ACHN (cell line): Measurements from ENCODE around the gene SUSD3.

Experiments
- DNase-seq: peaks from one replicate; pipeline ENCODE4 v3.0.0-alpha.2; 2015
- in situ Hi-C: cut with HindIII; loops from 2 replicates; pipeline ENCODE4 v1.10.0; 2017; ENCODE audit warnings: low sequenced_read_pairs, low pct_ligation_motif_present, low pct_unique_long_range_greater_than_20kb

SUSD3 gene

DNA sequence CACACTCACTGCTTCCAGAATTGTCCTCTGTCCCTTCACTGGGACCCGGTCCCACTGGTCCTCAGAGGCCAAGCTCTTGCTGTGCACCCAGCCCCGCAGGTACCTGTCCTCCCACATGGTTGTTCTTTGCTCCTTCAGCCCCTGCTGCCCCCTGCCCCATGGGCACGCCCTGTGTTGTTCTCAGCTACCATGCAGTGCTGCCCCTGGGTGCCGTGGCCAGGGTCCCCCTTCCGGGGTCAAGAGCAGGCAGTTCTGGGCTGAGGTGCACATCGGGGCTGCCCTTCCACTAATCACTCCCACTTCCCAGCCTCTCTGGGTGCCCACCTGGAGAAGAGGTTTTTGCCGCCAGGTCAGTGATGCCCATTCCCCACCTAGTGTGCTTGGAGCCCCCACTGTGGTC is 31.9 kb upstream of the SUSD3 start:
- in situ Hi-C loops, result no loop called here
- no peak for DNase-seq

DNA sequence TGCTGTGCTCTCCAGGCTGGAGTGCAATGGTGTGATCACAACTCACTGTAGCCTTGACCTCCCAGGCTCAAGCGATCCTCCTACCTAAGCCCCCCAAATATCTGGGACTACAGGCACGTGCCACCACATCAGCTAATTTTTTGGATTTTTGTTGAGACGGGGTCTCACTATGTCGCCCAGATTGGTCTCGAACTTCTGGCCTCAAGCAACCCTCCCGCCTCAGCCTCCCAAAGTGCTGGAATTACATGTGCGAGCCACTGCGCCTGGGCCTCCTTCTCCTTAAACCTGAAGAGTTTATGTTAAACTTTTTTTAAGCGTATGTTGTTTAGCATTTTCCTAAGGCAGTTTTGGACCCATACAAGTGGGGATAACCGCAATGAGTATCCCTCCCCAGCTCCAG is 30.8 kb upstream of the SUSD3 start:
- in situ Hi-C loops, result no loop called here
- DNase-seq, result no peak

DNA sequence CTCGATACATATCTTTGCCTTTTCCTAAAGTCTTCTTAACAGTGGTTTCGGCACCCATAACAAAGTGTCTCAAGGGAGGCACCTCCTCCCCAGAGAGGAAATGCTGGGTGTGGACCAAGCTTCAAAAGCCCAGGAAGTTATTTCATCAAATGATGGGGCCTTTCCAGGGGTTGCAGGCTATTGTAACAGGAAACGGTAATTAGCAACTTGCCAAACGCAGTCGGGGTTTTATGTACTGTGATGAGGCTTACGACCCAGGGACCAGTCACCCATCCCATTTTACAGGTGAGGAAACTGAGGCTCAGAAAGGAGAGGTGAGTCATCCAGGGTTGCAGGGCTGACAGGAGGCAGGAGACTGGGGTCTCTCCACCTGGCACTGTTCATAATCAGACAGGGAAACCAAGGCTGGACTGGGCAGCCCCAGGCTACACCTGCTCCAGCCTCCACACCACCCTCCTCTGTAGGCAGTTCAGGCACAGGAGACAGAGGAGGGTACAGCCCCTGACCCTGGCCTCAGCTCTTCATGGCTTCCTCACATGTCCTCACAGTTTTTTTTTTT is 30.0 kb upstream of the SUSD3 start:
- in situ Hi-C loops, result no loop called here
- DNase-seq, result no peak

DNA sequence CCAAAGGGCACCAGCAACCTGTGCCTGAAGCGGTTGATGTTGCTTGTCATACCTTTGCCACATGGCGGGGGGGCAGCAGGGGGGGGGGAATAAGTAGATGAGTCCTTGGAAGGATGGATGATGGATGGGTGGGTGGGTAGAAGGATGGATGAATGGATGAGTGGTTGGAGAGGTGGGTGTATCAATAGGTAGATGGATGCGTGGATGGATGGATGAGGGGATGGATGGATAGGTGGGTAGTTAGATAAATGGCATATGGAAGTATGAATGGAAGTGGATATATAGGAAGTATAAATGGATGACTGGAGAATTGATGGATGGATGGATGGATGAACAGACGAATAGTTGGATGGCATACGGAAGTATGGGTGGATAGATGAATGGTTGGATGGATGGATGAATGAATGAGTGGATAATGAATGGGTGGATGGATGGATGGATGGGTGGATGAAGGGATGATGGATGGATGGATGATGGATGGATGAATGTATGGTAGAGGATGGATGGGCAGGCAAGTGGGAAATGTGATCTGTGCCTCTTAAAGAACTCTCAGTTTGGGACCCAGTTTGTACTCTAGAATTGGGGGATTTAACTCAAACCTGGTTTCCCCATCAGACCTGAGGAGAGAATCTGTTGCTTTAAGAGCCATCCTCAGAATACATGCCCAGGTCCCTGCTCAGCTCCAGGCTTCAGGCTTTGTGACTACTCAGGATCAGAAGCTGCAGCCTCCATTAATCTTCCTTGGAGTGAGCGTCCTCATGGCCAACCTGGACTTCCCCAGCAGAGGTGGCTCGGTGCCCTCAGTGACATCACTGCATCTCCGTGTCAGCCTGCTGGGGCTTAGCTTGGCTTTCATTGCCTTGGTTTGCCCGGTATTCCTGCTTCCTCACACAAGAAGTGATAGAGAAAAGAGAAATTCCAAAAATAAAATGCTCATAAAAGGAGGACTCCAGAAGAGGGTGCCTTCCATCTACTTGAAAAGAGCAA is 27.6 kb upstream of the SUSD3 start:
- DNase-seq, result no peak
- in situ Hi-C loops, result no loop called here

DNA sequence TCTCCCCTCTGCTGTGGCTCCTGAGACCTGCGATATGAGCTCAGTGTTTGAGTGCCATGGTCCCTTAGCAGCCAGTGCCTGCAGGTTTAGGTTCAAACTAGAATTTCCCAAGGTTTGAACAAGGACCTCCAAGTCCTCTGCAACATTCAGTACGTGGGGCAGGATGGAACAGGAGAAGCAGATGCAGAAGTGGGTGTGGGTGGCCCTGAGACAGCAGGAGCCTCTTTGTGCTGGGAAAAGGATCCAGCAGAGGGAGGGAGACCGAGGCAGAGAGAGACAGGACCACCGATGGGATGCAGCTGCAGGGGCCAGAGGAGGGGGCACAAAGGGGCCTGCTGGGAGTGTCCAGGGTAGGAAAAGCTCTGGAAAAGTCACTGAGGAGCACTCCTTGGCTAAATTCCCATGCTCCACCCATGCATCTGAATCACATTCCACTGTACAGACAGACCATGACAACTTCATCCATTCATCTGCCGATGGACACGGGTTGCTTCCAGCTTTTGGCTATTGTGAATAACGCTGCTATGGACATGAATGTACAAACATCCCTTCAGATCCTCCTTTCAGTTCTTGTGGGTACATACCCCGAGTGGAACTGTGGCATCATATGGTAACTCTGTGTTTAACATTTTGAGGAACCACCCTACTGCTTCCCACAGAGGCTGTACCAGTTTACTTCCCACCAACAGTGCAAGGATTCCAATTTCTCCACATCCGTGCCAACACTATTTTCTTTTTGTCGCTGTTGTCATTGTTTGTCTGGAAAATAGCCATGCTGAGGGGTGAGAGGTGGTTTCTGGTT is 26.7 kb upstream of the SUSD3 start:
- no peak for DNase-seq
- in situ Hi-C loops, result no loop called here

DNA sequence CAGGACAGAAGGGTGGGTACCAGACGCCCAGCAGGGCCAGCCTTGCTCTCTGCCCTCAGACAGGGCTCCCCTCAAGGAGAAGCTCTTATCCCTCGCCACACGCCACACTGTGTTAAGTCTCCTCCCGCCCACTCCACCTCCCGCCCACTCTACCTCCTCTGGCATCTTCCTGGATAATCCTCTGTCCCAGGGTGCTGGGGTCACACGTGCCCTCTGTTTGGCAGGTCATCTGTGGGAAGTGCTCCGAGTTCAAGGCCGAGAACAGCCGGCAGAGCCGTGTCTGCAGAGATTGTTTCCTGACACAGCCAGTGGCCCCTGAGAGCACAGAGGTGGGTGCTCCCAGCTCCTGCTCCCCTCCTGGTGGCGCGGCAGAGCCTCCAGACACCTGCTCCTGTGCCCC is 26.0 kb upstream of the SUSD3 start:
- no peak for DNase-seq
- in situ Hi-C loops, result no loop called here

DNA sequence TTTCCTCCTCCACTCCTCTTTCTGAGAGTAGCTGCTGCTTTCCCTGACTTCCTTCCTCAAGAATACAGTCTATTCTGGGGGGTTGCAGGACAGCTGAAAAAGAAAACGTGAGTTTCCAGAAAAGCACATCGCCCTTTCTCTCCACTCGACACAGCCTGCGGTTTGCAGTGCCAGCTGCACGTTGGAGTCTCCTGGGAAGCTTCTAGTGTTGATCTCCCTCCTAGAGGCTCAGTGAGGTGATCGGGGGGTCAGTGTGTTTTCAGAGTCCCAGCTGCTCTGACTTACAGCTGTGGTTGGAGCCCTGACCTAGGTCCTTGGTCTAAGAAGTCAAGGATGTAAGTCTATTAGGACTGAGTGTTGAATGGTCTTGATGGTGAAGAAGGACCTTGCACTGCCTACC is 25.0 kb upstream of the SUSD3 start:
- in situ Hi-C loops, result no loop called here
- DNase-seq, result no peak

DNA sequence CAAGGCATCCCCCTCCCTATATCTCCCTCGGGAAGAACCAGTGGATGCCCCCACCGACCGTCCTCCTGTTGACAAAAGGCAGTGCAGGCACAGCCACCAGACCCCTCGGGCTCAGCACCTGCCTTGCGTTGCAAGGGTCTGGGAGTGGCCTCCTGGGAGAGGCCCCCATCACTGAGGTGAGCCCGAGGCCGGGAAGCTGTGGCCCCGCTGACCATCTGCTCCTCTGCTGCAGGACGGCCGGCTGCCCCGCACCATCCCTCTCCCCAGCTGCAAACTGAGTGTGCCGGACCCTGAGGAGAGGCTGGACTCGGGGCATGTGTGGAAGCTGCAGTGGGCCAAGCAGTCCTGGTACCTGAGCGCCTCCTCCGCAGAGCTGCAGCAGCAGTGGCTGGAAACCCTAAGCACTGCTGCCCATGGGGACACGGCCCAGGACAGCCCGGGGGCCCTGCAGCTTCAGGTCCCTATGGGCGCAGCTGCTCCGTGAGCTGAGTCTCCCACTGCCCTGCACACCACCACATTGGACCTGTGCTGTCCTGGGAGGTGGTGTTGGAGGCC is 23.3 kb upstream of the SUSD3 start:
- no peak for DNase-seq
- in situ Hi-C loops, result no loop called here

DNA sequence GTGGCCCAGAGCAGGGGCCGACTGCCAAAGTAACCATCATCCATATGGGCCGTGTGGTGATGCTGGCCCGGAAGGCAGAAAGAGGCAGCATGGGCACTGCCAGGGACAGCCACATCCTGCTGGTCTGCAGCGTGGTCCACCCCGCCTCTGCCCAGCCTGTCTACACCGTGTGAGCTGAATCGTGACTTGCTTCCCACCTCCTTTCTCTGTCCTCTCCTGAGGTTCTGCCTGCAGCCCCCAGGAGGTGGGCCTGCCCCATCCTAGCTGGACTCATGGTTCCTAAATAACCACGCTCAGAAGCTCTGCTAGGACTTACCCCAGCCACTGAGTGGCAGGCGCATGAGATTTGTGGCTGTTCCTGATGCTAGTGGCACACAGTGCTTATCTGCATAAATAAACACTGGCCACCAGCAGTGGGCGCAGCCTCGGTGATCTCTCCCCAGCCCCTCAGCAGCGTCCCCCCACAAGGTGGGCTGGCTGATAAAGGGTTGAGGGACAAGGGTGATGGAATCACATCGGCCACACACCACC is 22.6 kb upstream of the SUSD3 start:
- DNase-seq, result no peak
- in situ Hi-C loops, result no loop called here

DNA sequence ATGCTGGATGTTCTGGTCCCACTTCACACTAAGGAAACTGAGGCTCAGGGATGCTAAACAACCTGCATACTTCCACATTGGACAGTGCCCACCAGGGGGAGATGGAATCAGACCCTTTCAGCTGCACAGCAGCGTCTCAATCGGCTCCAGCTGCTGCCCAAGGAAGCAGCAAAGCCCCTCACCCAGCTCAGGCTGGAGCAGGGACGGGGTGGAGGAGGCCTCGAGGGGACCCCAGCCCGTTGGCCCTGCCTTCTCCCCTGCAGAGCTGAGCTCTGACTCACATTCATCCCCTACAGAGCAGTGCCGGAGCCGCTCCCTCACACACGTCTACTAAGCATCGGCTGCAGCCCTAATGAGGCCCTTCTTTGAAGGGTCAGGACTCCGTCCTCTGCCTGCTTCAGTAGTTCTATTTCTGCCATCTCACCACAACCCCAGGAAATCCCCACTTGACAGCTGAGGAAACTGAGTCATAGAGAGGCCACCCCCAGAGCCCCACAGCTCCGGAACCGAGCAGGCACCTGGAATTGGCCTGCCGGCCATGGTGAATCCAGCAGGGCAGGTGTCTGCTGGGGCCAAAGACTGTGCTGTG is 21.5 kb upstream of the SUSD3 start:
- no peak for DNase-seq

DNA sequence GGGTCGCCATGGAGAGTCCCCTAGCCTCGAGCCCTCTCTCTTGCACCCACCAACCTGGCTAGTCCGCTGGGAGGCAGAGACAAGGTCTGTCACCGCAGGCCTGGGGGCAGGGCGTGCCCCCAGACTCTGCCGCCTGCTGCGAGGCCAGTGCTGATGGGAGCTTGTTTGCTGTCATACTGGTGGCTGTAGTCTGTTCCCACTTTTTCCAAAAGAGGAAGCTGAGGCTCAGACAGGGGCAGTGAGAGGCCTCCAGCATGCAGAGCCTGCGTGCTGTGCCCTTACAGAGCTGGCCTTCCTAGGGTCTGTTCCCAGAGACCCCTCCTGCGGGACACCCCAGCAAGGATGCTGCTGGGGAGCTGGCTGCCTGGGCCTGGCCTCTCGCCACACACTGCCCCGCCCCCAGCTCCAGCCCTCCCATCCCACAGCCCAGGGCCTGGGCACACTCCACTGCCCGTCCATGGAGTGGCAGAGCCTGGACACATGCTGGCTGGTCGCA is 21.0 kb upstream of the SUSD3 start:
- in situ Hi-C loops, result no loop called here
- DNase-seq, result no peak

More for the DNA sequence above, 21.5 kb upstream of the SUSD3 start:
- in situ Hi-C loops, result no loop called here

DNA sequence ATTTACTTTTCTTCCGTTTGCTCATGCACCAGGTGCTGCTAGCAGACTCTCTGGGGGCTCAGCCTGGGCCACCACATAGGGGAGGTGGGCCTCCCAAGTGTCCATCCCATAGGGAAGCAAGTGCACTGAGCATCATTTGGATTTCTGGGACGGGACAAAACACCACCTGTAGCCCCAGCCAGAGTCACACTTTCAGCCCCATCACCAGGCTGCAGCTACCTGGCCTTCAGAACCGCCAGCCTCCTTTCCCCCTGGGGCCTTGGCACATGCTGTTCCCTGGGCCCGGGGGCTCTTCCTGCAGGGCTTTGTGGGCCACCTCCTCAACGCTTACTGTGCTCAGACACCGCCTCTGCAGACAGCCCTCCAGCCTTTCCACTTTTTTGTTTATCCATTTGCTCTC is 19.6 kb upstream of the SUSD3 start:
- in situ Hi-C loops, result no loop called here
- DNase-seq, result no peak

DNA sequence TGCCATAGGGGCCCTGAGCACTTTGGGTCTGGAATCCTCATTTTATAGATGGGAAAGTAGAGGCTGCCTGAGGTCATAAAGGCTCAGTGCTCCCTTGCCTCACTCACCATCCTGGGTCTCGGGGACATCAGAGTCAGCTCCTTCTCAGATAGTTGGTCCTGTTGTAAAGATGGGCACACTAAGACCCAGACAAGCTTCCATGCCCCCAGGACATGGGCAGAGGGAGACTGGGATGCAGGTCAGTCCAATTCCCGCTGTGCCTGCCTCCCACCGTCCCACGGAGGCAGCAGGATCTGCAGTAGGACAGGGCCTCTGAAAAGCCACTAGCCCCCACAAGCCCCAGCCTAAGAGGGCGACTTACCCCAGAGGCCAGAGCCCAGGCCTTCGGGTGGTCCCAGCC is 19.0 kb upstream of the SUSD3 start:
- in situ Hi-C loops, result no loop called here
- no peak for DNase-seq

DNA sequence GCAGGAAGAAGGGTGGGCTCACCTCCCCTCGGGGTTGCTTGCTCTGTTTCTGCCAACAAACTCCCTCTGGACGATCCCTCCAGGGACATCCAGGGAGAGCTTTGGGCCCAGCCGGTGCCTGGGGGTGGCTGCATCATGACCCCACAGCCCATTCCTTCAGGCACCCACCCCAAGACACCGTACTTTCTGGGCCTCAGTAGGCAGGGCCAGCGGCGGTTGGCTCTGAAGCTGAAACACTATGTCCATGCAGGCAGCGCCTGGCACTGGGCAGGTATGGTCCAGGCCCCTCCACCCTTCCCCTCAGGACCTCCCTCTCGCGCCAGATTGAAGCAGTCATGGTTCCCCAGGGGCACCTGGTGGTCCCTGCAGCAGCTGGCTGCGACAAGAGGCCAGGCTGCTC is 18.5 kb upstream of the SUSD3 start:
- DNase-seq, result no peak

DNA sequence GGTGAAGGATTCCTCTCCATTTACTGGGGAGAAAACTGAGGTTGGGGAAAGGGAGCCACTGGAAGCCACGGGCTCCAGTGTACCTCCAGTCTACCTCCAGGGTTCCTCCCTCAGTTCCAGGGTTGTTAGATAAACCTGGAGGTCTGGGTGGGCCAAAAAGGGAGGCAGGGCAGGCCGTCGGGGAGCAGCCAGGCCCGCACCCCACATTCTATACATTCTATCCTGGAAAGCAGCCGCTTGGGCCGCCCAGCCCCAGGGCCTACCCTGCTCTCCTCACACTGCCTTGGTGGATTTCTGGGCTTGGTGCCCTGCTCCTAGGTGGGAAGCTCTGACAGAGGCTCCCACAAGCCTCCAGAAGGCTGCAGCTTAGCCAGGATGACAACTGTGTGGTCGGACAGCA is 18.1 kb upstream of the SUSD3 start:
- no peak for DNase-seq
- in situ Hi-C loops, result no loop called here

More for the DNA sequence above, 18.5 kb upstream of the SUSD3 start:
- in situ Hi-C loops, result no loop called here

DNA sequence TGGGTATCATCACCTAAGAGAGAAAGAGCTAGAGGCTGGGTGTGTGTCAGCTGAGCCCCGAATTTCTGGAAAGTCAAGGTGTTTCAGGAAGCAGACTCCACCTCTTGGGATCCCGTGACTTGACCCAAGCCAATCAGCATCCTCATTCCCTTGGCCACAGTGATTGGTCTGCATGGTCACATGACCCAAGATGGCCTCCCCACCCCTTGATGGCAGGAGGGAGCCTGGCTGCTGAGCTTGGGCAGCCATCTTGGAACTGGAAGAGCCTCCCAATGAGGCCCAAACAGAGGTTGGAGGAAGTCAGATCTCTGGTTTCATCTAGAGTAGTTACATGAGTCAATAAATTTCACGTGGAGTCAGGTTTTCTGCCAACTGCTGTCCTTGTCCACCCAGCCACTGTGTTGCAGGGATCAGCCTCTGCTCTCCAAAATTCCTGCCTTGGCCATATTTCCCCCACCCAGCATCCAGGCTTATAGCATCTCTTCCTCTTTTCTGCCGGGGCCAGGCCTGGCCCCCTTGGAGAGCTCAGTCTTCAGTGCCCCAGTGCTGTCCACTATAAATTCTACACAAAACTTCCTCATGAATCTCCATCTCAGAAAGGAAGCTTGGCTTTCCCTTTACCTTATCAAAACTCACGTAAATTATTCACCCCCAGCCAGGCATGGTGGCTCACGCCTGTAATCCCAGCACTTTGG is 17.2 kb upstream of the SUSD3 start:
- no peak for DNase-seq

DNA sequence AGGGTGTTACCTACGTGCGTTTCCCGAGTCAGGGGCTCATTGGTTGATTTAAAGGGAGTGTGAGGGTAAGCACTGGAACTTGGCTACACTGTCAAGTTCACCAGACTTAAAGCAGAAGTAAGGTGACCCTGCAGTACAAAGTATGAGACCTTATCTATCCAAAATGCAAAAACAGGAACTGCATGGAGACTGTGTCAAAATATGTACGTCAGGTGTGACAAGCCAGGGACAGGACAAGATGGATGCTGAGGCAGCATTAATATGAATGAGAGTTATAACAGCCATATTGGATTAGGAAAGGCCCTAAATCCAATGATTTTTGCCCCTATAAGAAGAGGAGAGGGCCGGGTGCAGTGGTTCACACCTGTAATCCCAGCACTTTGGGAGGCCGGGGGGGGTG is 15.4 kb upstream of the SUSD3 start:
- no peak for DNase-seq
- in situ Hi-C loops, result no loop called here

More for the DNA sequence above, 17.2 kb upstream of the SUSD3 start:
- in situ Hi-C loops, result no loop called here

DNA sequence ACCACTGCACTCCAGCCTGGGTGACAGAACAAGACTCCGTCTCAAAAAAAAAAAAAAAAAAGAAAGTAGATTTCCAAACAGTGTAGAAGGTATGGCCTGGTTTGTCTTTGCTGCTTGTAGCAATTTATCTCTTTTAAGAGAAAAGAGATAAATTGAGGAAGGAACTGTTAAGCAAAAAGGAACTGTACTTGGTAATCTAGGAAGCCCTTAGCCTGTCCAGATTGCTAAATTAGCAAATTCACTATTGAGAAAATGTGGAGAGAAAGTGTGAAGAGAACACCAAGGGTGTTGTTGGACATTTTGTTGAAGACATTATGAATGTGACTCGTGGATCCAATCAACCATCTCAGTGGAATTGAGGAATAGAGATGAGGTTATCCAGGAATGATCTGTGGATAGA is 13.0 kb upstream of the SUSD3 start:
- no peak for DNase-seq
- in situ Hi-C loops, result no loop called here
